Activated CD8-positive, alpha-beta memory T cell treated with anti-CD3 and anti-CD28 coated beads, Interleukin-2, amount 50 U/mL, for 4 hours (primary cell): ENCODE data around the gene ZNF155.
"Not testable (repeated sequence)": the region's sequence is repeated elsewhere in the genome, so short reads cannot be mapped to it uniquely, and the experiment has no call there.

ENCODE experiments used
- DNase-seq: peaks from one replicate; pipeline ENCODE4 v3.0.0-alpha.2; 2020

ZNF155 gene

DNA sequence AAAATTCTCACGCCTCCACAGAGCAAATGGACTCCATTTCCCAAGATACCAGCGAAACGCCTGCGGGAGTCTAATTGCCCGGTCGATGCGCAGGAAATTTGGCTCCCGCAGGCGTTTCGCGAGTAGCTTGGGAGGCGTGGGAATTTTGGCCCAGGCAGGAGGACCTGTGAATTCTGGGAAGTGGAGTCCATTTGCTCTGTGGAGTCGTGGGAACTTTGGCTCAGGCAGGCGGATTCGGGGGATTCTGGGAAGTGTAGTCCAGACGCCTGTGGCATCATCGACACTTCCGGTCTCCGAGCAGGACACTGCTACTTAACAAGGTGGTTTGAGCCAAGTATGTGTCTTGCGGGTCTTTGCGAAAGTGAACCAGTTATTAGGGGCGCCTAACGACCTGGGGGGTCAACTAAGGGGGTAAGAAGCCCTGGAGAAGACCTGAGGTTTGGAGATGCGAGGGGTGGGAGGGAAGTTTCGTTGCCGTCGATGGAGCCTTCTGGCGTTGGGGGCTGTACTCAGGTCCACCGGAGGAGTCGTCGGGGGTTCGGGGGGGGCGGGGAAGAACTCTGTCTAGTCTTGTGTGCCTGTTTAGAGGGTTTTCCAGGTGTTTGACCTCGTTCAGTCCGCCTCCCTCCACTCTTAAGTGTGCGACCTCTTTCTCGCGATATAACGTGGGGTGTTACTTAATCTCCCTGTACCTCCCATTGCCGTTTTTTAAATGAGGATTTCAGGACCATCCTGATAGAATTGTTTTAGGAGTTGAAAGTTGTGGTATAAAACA, at the start of gene ZNF155:
Gene ZNF155, plus strand, starts transcription at position 277 of the 775 bp plus-strand sequence. CDS start 4,356 bp downstream, outside the sequence.
- peak; percentile 68 for DNase-seq

DNA sequence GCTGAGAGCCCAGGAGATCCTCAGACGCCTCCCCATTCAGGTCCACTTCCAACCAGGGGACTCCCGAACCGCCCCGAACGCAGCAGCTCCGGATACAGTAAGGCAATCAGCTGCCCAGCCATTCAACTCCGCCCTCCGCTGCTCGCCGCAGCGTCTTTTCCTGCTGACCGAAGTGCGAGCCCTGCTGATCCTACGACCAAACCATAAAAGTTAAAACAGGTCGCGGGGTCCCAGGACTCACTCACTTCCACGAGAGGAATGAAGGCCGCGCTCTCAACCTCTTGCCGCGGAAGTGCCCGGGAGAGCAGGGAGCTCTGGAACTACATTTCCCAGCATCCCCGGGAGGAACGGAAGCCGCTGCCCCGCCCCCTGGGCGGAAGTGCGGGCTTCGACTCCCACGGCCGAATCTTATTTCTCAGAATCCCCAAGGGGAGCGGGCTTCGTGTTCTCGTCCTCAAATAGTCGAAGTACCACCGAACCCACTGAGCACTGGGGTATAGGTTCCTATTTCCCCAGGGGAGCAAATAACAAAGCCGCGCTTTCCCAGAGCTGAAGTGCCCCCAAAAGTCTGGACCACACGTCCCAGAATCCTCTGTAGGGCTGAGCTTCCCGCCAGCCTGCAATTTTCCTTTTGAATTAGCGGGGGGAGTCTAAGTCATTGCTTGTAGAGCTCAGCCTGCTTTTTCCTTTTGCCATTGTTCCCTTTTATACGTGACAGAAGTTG, 48.8 kb upstream of the ZNF155 start, which contains the start of gene ZNF45:
Gene ZNF45, minus strand, starts transcription at position 298 of the 724 bp plus-strand sequence. CDS start 13,097 bp downstream, outside the sequence.
- peak; percentile 87 for DNase-seq

DNA sequence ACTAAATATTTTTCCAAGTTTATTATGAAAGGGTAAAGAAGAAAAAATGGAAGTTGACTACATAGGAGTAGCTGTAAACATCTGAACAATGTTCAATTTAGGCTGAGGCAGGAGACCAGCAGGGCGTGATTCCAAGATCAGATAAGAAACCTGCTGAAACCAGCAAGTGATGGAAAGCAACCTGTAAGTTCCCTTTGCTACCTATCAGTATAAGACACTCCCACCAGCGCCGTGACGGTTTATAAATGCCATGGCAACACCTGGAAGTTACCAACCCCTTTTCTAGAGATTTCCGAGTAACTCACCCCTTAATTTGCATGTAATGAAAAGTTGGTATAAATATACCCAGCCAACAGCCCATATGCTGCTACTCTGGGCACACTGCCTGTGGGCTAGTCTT, 47.8 kb upstream of the ZNF155 start:
- DNase-seq, result no peak

DNA sequence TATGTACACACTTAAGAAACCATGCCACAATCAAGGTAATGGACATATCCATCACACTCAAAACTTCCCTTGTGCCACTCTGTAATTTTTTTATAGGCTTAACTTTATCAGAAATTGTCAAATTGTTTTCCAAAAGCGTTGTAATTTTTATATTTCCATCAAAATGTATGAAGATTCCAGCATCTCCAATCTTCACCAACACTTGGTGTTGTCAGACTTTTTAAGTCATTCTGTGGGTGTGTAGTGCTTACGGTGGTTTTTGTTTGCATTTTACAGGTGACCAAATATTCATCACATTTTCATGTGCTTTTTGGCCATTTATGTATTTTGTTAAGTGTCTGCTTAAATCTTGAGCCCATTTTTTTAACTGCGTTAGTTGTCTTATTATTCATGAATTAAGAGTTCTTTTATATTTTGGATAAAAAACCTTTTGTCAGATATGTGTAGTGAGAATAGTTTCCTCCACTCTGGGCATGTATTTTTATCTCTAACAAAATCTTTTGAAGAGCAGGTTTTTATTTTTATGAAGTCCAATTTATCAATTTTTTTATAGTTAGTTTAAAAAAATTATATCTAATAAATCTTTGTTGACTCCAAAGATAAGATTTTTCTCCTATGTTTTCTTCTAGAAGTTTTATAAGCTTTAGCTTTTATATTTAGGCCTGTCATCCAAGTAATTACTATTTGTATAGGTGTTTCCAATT, 44.3 kb upstream of the ZNF155 start:
- no peak for DNase-seq

DNA sequence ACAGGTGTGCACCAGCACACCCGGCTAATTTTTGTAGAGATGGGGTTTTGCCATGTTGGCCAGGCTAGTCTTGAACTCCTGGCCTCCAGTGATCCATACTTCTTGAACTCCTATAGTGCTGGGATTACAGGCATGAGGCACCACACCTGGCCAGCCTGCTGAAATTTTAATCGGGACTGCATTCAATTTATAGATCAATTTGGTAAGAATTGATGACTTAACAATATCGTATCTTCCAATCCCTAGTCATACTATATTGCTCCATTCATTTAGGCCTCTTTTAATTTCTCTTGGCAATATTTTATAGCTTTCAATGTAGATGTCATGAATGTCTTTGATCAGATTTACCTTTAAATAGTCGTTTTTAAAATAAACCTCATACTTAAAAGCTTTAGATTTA, 43.3 kb upstream of the ZNF155 start:
- no peak for DNase-seq

DNA sequence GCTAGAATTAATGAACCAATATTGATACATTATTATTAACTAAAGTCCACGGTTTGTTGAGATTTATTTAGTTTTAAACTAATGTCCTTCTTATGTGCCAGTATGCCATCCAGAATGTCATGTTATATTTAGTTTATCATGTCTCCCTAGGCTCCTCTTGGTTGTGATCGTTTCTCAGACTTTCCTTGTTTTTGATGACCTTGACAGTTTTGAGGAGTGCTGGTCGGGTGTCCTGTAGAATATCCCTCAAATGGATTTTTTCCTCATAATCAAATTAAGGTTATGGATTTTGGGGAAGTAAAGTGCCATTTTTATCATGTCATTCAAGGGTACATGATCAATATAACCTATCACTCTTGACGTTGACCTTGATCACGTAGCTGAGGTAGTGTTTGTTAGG, 42.8 kb upstream of the ZNF155 start:
- no peak for DNase-seq

DNA sequence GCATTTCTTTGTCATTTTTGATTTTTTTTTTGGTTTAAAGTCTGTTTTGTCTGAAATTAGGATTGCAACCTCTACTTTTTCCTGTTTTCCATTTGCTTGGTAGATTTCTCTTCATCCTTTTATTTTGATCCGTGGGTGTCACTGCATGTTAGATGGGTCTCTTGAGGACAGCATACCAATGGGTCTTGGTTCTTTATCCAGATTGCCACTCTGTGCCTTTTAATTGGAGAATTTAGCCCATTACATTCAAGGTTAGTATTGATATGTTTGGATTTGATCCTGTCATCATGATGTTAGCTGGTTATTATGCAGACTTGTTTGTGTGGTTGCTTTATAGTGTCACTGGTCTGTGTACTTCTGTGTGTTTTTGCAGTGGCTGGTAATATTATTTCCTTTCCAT, 36.6 kb upstream of the ZNF155 start:
- not testable (repeated sequence) for DNase-seq

DNA sequence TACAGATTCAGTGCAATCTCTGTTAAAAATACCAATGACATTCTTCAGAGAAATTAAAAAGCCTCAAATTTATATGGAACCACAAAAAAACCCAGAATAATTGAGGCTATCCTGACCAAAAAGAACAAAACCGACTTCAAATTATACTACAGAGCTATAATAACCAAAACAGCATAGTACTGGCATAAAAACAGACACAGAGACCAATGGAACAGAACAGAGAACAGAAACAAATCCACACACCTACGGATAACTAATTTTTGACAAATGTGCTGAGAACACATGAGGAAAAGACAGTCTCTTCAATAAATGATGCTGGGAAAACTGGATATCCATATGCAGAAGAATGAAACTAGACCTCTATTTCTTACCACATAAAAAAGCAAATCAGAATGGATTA, 34.2 kb upstream of the ZNF155 start:
- not testable (repeated sequence) for DNase-seq

DNA sequence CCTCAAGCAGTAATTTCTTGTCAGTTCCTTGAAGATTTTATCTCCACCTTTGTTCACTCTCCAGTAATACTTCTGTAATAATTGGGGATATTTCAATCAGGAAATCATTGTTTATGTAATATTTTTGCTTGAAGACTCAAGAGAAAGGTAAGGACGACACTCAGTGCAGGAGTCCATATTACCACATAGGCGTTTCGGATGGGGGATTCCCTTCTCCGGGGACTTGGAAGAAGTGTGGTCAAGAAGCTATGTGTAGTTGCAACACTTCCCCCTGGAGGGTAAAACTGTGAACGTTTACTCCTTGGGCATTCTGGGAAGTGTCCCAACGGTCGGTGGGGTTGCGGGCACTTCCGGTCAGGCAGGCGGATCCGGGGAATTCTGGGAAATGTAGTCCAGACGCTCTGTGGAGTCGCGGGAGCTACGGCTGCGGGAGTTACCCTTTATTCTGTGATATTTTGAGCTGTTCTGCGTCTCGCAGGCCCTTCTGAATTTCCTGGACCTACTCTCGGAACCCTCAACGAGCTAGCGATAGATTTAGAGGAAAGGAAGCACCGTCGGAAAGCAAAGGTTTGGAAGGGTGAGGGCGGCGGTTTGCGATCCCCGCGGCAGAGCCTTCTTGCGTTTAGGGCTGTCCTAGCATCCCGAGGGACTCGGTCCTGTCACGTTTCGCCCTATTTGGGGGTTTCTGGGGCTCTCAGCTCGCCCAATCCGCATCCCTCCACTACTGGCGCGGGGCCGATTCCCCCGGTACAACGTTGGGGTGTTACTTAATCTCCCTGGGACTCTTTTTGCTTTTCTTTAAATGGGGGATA, 32.9 kb upstream of the ZNF155 start, which contains the start of gene ZNF221:
Gene ZNF221, plus strand, starts transcription at position 395 of the 812 bp plus-strand sequence. CDS start 11,499 bp downstream, outside the sequence.
- peak; percentile 52 for DNase-seq

DNA sequence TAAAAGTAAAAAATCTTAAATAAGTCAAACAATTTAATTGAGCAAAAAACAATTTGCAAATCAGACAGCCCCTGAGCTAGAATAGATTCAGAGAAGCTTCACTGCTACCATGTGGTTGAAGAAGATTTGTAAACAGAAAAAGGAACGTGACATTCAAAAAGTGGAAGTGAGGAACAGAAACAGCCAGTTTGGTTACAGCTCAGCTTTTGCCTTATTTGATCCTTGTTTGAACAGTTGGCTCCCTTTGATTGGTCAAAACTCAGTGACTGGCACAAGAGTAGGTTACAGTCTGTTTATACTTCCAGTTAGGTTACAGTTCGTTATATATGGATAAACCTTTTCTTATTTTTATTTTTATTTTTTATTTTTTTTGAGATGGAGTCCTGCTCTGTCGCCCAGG, 27.2 kb upstream of the ZNF155 start:
- no peak for DNase-seq

DNA sequence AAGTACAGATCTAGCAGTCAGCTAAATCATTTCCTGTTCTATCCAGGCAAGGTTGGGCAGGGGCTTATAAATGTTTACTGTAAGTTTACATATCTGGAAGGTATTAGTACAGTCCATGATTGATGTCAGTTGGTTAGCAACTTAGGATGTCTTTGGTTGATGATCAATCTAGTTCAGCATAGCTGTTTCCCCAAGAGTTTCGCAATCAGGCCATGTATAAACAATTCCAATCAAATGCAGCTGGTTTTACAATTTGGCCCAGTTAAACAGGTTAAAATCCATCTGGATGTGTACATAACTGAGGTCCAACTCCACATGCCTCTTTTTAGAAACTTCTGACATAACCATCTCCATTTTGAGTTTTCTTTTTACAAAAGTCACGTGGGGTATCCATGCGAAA, 26.1 kb upstream of the ZNF155 start:
- no peak for DNase-seq

DNA sequence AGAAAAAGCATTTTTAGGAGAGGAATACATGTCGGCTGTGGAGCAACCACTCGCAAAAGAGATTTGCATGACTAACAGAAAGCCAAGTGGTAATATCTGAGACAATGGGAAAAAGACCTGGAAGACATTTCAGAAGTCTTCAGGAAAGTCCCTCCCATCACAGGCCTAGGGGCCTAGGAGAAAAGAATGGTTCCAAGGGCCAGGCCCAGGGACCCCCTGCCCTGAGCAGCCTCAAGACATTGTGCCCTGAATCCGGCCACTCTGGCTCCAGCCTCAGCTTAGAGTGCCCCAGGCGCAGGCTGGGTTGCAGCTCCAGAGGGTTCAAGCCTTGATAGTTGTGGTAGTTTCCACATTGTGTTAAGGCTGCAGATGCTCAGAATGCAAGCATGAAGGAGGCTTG, 23.6 kb upstream of the ZNF155 start:
- no peak for DNase-seq

DNA sequence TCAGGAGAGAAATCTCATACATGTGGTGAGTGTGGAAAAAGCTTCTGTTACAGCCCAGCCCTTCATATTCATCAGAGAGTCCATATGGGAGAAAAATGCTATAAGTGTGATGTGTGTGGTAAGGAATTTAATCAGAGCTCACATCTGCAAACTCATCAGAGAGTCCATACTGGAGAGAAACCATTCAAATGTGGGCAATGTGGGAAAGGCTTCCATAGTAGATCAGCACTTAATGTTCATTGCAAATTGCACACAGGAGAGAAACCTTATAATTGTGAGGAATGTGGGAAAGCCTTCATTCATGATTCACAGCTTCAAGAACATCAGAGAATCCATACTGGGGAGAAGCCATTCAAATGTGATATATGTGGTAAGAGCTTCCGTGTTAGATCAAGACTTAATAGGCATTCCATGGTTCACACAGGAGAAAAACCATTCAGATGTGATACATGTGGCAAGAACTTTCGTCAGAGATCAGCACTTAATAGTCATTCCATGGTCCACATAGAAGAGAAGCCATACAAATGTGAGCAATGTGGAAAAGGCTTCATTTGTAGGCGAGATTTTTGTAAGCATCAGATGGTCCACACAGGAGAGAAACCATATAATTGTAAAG, 17.8 kb upstream of the ZNF155 start:
- no peak for DNase-seq

DNA sequence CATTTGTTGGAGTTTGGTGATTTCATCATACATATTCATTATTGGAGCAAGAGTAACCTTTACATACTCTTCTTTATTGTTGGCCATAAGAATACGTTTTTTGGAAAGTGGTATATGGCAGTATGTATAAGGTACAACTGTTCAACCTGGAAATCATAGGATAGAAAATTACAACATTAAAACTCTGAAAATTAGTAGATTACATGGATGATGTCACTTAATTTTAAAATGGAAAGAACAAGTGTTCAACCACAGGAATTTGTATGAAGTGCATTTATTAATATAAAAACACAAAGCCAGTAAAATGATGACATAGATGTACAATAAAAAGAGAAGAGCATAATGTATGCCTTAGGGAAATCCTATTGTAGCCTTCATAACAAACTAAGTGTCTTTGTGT, 7.3 kb upstream of the ZNF155 start:
- DNase-seq, result no peak

DNA sequence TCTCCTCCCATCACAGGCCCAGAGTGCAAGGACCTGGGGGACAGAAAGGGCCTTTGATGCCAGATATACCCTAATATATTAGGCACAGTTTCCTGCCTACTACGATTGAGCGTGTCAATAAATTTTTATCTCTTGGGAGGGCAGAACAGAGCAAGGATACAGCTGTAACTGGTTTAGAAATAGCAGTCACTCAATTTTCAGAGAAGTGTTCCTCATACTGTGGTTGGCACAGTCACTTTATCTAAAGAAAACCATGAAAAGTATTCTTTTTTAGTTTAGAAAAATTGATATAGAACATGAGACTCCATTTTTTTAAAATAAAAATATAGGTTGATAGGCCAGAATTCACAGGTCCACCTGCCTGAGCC, 460 bp upstream of the ZNF155 start:
- no peak for DNase-seq

DNA sequence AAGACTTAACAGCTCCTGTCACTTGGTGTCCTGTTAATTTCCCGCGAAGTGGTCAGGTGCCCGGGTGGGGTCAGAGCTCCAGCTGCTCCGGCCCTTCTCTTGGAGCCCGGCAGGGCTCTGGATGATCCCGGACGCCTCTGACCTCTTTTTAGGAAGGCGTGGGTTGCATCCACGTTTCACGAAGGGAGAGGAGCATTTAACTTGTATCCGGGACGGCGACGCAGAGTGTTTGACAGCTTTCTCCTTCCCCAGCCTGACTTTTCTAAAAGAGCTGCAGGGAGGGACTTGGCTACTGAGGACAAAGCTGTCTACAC, 656 bp downstream of the ZNF155 start:
- DNase-seq, result no peak

DNA sequence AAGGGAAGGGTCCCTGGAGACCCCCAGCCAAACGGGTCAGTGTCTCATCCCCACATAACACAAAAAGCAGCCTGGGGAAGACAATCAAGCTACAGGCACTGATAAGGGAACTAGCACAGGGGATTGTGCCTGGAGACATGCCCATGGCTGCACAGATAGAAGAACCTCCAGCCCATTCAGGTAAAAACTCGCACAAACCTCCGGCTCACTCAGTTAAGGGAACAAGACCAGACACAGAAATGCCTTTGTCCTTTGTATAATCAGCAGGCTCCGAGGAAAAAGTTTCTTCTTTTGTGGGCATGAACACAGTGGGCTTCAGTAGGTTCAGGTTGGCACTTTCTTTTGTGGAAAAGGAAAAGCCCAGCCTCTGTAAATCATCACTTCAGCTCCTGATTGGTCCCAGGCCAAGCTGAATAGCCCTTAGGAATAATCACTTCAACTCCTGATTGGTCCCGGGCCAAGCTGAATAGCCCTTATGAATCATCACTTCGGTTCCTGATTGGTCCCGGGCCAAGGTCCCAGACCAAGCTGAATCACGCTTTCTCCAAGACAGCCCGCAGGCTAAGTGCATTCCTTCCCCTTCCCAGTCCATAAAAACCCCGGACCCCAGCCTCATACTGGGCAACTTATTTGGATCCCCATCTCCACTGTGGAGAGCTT, 13.8 kb downstream of the ZNF155 start:
- no peak for DNase-seq

DNA sequence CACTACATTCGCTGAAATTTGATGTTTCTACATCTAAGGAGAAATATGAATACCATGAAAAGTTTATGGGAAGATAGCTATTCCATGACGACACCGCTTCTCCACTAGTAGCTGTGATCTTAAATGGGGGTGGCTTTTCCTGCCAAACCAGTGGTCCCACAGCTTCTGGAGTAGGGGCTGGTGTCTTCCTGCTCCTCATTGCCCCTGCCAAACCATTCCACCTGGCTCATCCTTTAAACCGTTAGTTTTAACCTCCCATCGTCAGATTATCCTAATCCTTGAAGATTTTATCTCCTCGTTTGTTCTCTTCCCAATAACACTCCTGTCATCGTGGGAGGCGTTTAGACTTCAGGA, 18.2 kb downstream of the ZNF155 start:
- DNase-seq, result no peak

DNA sequence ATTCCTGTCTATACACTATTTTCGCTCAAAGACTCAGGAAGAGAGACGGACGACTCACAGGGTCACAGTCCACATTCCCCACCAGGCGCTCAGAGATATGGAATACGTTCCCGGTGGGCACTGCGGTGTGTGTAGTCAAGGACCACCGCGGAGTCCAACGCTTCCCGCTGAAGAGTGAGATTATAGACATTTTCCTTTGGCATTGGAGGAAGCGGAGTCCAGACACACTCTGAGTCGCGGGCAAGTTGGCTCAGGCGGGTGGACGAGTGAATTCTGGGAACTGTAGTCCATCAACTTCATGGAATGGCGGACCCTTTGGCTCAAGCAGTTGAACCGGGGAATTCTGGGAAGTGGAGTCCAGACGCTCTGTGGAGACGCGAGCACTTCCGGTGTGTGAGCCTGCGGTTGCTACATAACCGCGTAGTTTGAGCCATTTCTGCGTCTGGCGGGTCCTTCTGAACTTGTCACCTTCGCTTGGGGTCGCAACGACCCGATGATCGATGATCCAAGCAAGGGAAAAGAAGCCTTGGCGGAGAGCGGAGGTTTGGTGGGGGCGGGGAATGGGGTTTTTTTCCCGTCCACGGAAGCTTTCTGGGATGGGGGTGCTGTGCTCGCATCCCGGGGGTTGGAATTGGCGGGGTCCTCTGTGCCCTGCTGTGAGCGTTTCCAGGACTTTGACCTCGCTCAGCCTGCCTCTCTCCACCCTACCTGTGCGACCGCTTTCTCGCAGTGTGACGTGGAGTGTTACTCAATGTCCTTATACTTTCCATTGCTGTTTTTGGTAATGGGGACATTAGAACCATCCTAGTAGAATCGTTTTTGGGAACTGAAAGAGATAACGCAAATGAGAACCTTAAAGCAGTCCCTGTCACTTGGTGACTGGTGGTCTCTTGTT, 18.8 kb downstream of the ZNF155 start, which contains the start of gene ZNF230:
Gene ZNF230, plus strand, starts transcription at position 392 of the 895 bp plus-strand sequence. CDS start 4,122 bp downstream, outside the sequence.
- peak; percentile 80 for DNase-seq

DNA sequence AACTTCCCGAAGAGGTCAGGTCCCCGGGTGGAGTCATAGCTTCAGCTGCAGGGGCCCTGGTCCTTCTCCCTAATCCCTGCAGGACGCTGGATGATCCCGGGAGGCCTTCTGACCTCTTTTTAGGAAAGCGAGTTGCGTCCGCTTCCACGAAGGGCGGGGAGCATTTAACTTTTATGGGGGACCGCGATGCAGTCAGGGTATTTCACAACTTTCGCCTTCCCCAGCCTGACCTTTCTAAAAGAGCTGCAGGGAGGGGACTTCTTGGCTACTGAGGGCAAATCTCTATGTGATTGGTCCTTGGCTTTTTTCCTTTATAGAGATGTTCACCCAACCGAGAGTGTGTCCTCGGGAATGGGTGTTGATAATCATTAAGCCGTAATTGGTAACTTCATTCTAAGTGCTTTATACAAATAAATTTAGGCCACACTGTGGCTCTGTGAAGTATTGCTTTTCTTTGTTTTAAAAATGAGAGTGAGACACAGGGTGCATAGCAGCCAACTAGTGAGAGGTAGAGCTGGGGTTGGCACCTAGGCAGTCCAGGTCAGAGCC, 19.5 kb downstream of the ZNF155 start:
- no peak for DNase-seq
